MCF 10A (cell line): Measurements from ENCODE around the gene COL4A1. TPM values are rescaled to one million over a fixed set of nuclear protein-coding genes. Genes with fewer than 3 reads are reported as not detected.
A peak's percentile ranks its signal among the peaks of the same experiment; 100 is the strongest.

Experiments
- BruUV-seq: library from RNA; stranded (reverse); fragments of 400-500 nt; replicated peaks from 2 replicates; lab custom pipeline; 2021; lab: Mats Ljungman, UMichigan
- CTCF ChIA-PET: fragments of 300-600 bp; sonication (Branson Sonifier 250); formaldehyde crosslinking; extraction: SDS; loops from one replicate; lab custom pipeline; 2021; ENCODE audit warnings: antibody characterized with exemption, inconsistent platforms; lab: Yijun Ruan, JAX
- POLR2A ChIA-PET: fragments of 300-600, 350-650 bp; sonication (Branson Sonifier 250); formaldehyde crosslinking; extraction: SDS; loops from one replicate; lab custom pipeline; 2020; ENCODE audit warnings: antibody characterized with exemption, inconsistent platforms; lab: Yijun Ruan, JAX
- DNase-seq: peaks from one replicate; pipeline ENCODE4 v3.0.0-alpha.2; 2018; ENCODE audit not compliant: unreplicated experiment
- H3K27ac Mint-ChIP-seq: one replicate; pipeline ENCODE4 v1.8.0; 2022; ENCODE audit warnings: mild to moderate bottlenecking, low read depth, mixed read lengths; ENCODE audit not compliant: unreplicated experiment
- H3K27me3 Mint-ChIP-seq: one replicate; pipeline ENCODE4 v1.8.0; 2022; ENCODE audit warnings: mixed read lengths; ENCODE audit not compliant: insufficient read depth, unreplicated experiment
- H3K36me3 Mint-ChIP-seq: one replicate; pipeline ENCODE4 v1.8.0; 2022; ENCODE audit warnings: mild to moderate bottlenecking, moderate library complexity, mixed read lengths; ENCODE audit not compliant: insufficient read depth, unreplicated experiment
- H3K4me1 Mint-ChIP-seq: one replicate; pipeline ENCODE4 v1.8.0; 2022; ENCODE audit warnings: mixed read lengths; ENCODE audit not compliant: insufficient read depth, unreplicated experiment
- H3K4me3 Mint-ChIP-seq: one replicate; pipeline ENCODE4 v1.8.0; 2022; ENCODE audit warnings: mild to moderate bottlenecking, moderate library complexity, mixed read lengths; ENCODE audit not compliant: unreplicated experiment
- H3K9me3 Mint-ChIP-seq: one replicate; pipeline ENCODE4 v1.8.0; 2022; ENCODE audit warnings: mixed read lengths; ENCODE audit not compliant: unreplicated experiment
- intact Hi-C: fragments of 100-400 bp; cut with micrococcal nuclease; formaldehyde crosslinking; loops from 2 replicates; pipeline ENCODE4 v1.14.1; 2022
- total RNA-seq: library from RNA; stranded (reverse); gene quantifications from 2 replicates; pipeline ENCODE4 v1.2.3, GENCODE V29; 2022
- TF ChIP-seq, protein P1 (sequence below): fragments of 200-600 bp; IDR thresholded peaks from one replicate; pipeline ENCODE4 v1.8.0; 2022; ENCODE audit warnings: antibody characterized with exemption, mild to moderate bottlenecking; ENCODE audit not compliant: unreplicated experiment

COL4A1 gene
- total RNA-seq, 1 experiment from 2014 or later, result 42.1 TPM

DNA sequence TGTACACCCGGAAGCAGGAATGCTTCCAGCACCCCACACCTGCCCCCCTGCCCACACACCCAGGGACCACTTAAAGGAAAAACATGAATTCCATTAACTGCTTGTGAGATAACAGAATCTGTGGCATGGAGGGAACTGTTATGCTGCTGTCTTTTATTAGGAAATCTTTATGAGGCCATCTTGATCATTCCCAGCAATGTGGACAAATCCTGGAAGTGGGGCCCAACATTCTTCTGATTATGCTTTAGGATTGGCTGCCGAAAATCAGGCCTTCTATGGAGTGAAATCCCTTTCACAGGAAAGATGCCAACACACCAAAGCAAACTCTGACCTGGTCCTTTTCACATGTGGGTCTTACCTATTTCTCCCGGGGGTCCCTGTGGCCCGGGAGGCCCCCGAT, 114.5 kb downstream of the COL4A1 start:
- H3K27me3 Mint-ChIP-seq, result no peaks in the 10 kb centered on the region
- H3K9me3 Mint-ChIP-seq, result no peaks in the 10 kb centered on the region
- peaks cover 20% of the 10 kb centered on the region for H3K36me3 Mint-ChIP-seq
- H3K4me1 Mint-ChIP-seq, result no peaks in the 10 kb centered on the region
- ChIA-PET POLR2A (no interaction called here), CTCF (interaction anchor here (0.6 to 0.7 kb wide), 2 partner anchors 29 to 388 kb away, joined by 3 read pairs; no protein-coding TSS in a partner anchor)
- no peak overlapping the region for H3K4me3 Mint-ChIP-seq
- BruUV-seq, result no TSS peak
- H3K27ac Mint-ChIP-seq, result no peak overlapping the region
- no peak for DNase-seq
- TF ChIP-seq, protein P1, sequence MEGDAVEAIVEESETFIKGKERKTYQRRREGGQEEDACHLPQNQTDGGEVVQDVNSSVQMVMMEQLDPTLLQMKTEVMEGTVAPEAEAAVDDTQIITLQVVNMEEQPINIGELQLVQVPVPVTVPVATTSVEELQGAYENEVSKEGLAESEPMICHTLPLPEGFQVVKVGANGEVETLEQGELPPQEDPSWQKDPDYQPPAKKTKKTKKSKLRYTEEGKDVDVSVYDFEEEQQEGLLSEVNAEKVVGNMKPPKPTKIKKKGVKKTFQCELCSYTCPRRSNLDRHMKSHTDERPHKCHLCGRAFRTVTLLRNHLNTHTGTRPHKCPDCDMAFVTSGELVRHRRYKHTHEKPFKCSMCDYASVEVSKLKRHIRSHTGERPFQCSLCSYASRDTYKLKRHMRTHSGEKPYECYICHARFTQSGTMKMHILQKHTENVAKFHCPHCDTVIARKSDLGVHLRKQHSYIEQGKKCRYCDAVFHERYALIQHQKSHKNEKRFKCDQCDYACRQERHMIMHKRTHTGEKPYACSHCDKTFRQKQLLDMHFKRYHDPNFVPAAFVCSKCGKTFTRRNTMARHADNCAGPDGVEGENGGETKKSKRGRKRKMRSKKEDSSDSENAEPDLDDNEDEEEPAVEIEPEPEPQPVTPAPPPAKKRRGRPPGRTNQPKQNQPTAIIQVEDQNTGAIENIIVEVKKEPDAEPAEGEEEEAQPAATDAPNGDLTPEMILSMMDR, result no peak
- intact Hi-C loops, result no loop called here

DNA sequence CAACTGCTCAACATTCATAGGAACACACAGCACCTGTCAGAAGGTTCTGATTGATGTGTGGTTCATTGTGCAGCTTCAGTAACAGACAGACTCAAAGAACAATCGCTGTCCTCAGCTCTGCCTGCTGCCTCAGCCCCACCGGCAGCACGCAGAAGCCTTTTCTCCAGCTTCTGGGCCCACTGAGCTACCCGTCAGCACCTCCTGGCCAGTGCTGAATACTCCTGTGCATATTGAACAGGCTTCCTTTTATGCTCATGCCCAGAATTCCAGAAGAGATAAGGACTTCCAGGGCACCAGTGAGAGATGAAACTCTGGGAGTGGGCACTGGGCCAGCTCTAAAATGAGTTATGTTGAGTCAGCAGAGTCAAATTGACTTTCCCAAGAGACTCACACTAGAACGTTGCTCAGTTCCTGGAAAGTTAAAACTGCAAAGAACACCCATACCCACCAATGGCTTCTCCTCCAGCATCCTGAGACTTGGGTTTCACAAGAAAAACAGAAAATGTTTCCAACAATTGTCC, 119.3 kb downstream of the COL4A1 start:
- intact Hi-C loops, result no loop called here
- Mint-ChIP-seq H3K4me1 (no peaks in the 10 kb centered on the region), H3K4me3 (no peak overlapping the region), H3K27ac (no peak overlapping the region), H3K9me3 (no peaks in the 10 kb centered on the region), H3K36me3 (peaks cover 16% of the 10 kb centered on the region), H3K27me3 (no peaks in the 10 kb centered on the region)
- DNase-seq, result peak; percentile 70
- ChIA-PET CTCF (interaction anchor here (0.6 kb wide), 1 partner anchor 533 kb away, joined by 4 read pairs; no protein-coding TSS in a partner anchor), POLR2A (interaction anchor here (0.7 to 1.3 kb wide), 3 partner anchors 9 to 190 kb away, joined by 3 to 7 read pairs (median 3); no protein-coding TSS in a partner anchor)
- TF ChIP-seq, protein P1, result no peak
- no TSS peak for BruUV-seq

DNA sequence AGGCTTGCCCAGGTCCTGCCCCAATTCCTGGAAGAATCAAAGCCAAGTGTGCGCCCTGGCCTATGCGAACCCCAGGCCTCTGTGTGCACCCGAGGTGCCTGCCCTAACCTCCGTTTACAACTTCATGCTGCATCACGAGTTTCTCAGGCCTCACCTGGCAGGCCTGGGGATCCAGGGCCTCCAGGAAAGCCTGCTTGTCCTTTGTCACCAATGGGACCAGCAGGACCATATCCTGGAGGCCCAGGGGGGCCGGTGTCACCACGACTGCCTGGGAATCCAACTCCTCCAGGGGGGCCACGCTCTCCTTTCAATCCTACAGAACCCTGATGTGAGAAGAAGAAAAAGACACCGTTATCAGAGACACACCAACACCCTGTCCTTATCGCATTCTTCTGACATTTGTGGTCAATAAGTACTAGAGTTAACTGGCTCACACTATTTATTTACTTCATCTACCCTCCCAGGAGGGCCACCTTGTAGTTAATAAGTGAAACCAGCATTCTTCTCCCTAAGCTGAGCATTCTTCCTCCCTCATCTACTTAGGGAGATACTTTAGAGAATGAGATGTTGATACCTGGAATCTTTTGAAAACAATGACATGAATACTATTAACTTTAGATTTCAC, 120.6 kb downstream of the COL4A1 start:
- DNase-seq, result no peak
- no peak overlapping the region for H3K27ac Mint-ChIP-seq
- TF ChIP-seq, protein P1, result no peak
- no peaks in the 10 kb centered on the region for H3K4me1 Mint-ChIP-seq
- ChIA-PET CTCF (interaction anchor here (0.6 kb wide), 1 partner anchor 79 kb away, joined by 4 read pairs; no protein-coding TSS in a partner anchor), POLR2A (no interaction called here)
- BruUV-seq, result no TSS peak
- no peaks in the 10 kb centered on the region for H3K9me3 Mint-ChIP-seq
- no peaks in the 10 kb centered on the region for H3K27me3 Mint-ChIP-seq
- intact Hi-C loops, result no loop called here
- peaks cover 4% of the 10 kb centered on the region for H3K36me3 Mint-ChIP-seq
- H3K4me3 Mint-ChIP-seq, result no peak overlapping the region

DNA sequence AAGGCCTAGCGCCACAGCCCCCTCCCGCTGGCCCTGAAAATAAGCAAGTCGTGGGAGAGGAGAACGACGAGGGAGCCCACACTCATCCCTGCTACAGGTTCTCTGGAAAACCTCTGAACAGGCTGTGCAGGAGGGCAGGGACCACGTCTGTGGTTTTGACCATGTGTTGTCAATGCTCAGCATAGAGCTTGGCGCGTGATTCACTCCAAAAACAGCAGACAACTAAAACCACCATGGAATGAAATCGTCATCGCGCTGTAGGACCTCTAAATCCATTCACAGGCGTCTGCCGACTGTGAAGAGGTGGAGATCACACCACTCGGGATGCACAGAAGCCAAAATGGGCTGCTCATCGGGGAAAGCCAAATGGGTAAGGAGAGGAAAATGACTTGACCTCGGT, 121.3 kb downstream of the COL4A1 start:
- no peak overlapping the region for H3K4me3 Mint-ChIP-seq
- no peaks in the 10 kb centered on the region for H3K27me3 Mint-ChIP-seq
- ChIA-PET CTCF (interaction anchor here (0.6 kb wide), 1 partner anchor 80 kb away, joined by 4 read pairs; no protein-coding TSS in a partner anchor), POLR2A (no interaction called here)
- H3K27ac Mint-ChIP-seq, result no peak overlapping the region
- H3K36me3 Mint-ChIP-seq, result peaks cover 4% of the 10 kb centered on the region
- H3K9me3 Mint-ChIP-seq, result no peaks in the 10 kb centered on the region
- no peaks in the 10 kb centered on the region for H3K4me1 Mint-ChIP-seq
- no TSS peak for BruUV-seq
- TF ChIP-seq, protein P1, result no peak
- intact Hi-C loops, result no loop called here
- DNase-seq, result no peak
